ENCODE data around the gene EXOC4. TPM values are rescaled to one million over a fixed set of nuclear protein-coding genes. Genes with fewer than 3 reads are reported as not detected.
"Not testable (repeated sequence)": the region's sequence is repeated elsewhere in the genome, so short reads cannot be mapped to it uniquely, and the experiment has no call there.

The EXOC4 gene
- polyA plus RNA-seq, 3 donors = 76.4 to 81.9 (median 78.9) TPM

- DNase-seq (ENCODE audit: low read depth in 3 of 3, low spot score in 2 of 3) = no peak
These were observed 338.9 kb downstream of the EXOC4 start for GRCh38 chr7:133591704-133592340.

- no peak for DNase-seq (ENCODE audit: low read depth in 3 of 3, low spot score in 2 of 3)
These were observed 340.7 kb downstream of the EXOC4 start for GRCh38 chr7:133593561-133593960.

GRCh38 chr7:133601617-133602016 is 348.7 kb downstream of the EXOC4 start:
- DNase-seq (ENCODE audit: low read depth in 3 of 3, low spot score in 2 of 3) = no peak

GRCh38 chr7:133602291-133602690 is 349.4 kb downstream of the EXOC4 start:
- peak in 1 of 3 donors; percentile 26 for DNase-seq (ENCODE audit: low read depth in 3 of 3, low spot score in 2 of 3)

- no peak for DNase-seq (ENCODE audit: low read depth in 3 of 3, low spot score in 2 of 3)
These were observed 354.1 kb downstream of the EXOC4 start for GRCh38 chr7:133606991-133607390.

GRCh38 chr7:133609806-133610205 is 356.9 kb downstream of the EXOC4 start:
- DNase-seq (ENCODE audit: low read depth in 3 of 3, low spot score in 2 of 3) = no peak

GRCh38 chr7:133611955-133612354 is 359.1 kb downstream of the EXOC4 start:
- DNase-seq (ENCODE audit: low read depth in 3 of 3, low spot score in 2 of 3) = no peak

GRCh38 chr7:133613250-133613790 is 360.4 kb downstream of the EXOC4 start:
- no peak for DNase-seq (ENCODE audit: low read depth in 3 of 3, low spot score in 2 of 3)

- DNase-seq (ENCODE audit: low read depth in 3 of 3, low spot score in 2 of 3) = no peak
These were observed 361.4 kb downstream of the EXOC4 start for GRCh38 chr7:133614251-133614650.

GRCh38 chr7:133618970-133619369 is 366.1 kb downstream of the EXOC4 start:
- DNase-seq (ENCODE audit: low read depth in 3 of 3, low spot score in 2 of 3) = no peak

GRCh38 chr7:133619491-133619890 is 366.6 kb downstream of the EXOC4 start:
- DNase-seq (ENCODE audit: low read depth in 3 of 3, low spot score in 2 of 3) = no peak

GRCh38 chr7:133623721-133624120 is 370.8 kb downstream of the EXOC4 start:
- no peak for DNase-seq (ENCODE audit: low read depth in 3 of 3, low spot score in 2 of 3)

GRCh38 chr7:133625046-133625445 is 372.2 kb downstream of the EXOC4 start:
- no peak for DNase-seq (ENCODE audit: low read depth in 3 of 3, low spot score in 2 of 3)

GRCh38 chr7:133629701-133630100 is 376.8 kb downstream of the EXOC4 start:
- no peak for DNase-seq (ENCODE audit: low read depth in 3 of 3, low spot score in 2 of 3)

GRCh38 chr7:133633055-133633454 is 380.2 kb downstream of the EXOC4 start:
- DNase-seq (ENCODE audit: low read depth in 3 of 3, low spot score in 2 of 3) = no peak

GRCh38 chr7:133635541-133635940 is 382.7 kb downstream of the EXOC4 start:
- DNase-seq (ENCODE audit: low read depth in 3 of 3, low spot score in 2 of 3) = no peak

GRCh38 chr7:133638857-133639256 is 386.0 kb downstream of the EXOC4 start:
- no peak for DNase-seq (ENCODE audit: low read depth in 3 of 3, low spot score in 2 of 3)

- no peak for DNase-seq (ENCODE audit: low read depth in 3 of 3, low spot score in 2 of 3)
These were observed 388.6 kb downstream of the EXOC4 start for GRCh38 chr7:133641436-133641835.

- DNase-seq (ENCODE audit: low read depth in 3 of 3, low spot score in 2 of 3) = no peak
These were observed 390.0 kb downstream of the EXOC4 start for GRCh38 chr7:133642907-133643306.

GRCh38 chr7:133643652-133644051 is 390.8 kb downstream of the EXOC4 start:
- DNase-seq (ENCODE audit: low read depth in 3 of 3, low spot score in 2 of 3) = not testable (repeated sequence)

- DNase-seq (ENCODE audit: low read depth in 3 of 3, low spot score in 2 of 3) = no peak
These were observed 393.1 kb downstream of the EXOC4 start for GRCh38 chr7:133645884-133646391.

- no peak for DNase-seq (ENCODE audit: low read depth in 3 of 3, low spot score in 2 of 3)
These were observed 393.8 kb downstream of the EXOC4 start for GRCh38 chr7:133646472-133647315.
